SU-DHL-6 (cell line): ENCODE measurements around the gene SLC29A2.

Experiments used
- EZH2phosphoT487 ChIP-seq: fragments of 200-600 bp; sonication (generic), shearing (Covaris generic); conservative IDR thresholded peaks from 2 replicates; pipeline ENCODE4 v1.6.1; 2018; ENCODE audit warnings: mild to moderate bottlenecking, antibody characterized with exemption, low read length, moderate library complexity, mixed read lengths
- TF ChIP-seq, protein P1 (sequence below): fragments of 200-600 bp; sonication (generic); IDR thresholded peaks from one replicate; pipeline ENCODE4 v1.5.1; 2017; ENCODE audit warnings: antibody characterized with exemption, mild to moderate bottlenecking, low read length, moderate library complexity; ENCODE audit not compliant: insufficient read depth, poor library complexity, severe bottlenecking

- TF ChIP-seq, protein P1, sequence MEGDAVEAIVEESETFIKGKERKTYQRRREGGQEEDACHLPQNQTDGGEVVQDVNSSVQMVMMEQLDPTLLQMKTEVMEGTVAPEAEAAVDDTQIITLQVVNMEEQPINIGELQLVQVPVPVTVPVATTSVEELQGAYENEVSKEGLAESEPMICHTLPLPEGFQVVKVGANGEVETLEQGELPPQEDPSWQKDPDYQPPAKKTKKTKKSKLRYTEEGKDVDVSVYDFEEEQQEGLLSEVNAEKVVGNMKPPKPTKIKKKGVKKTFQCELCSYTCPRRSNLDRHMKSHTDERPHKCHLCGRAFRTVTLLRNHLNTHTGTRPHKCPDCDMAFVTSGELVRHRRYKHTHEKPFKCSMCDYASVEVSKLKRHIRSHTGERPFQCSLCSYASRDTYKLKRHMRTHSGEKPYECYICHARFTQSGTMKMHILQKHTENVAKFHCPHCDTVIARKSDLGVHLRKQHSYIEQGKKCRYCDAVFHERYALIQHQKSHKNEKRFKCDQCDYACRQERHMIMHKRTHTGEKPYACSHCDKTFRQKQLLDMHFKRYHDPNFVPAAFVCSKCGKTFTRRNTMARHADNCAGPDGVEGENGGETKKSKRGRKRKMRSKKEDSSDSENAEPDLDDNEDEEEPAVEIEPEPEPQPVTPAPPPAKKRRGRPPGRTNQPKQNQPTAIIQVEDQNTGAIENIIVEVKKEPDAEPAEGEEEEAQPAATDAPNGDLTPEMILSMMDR: no peak
- TF ChIP-seq EZH2phosphoT487: no peak
Measured at GRCh38 chr11:66359662-66360087, 11.9 kb downstream of the SLC29A2 start.
